NCI-H2029 treated with DMSO at 0.1 percent for 48 hours (cell line): ENCODE results near the gene MACO1.
"Not testable (repeated sequence)": the region's sequence is repeated elsewhere in the genome, so short reads cannot be mapped to it uniquely, and the experiment has no call there.

Experiments
- DNase-seq: peaks from one replicate; lab custom pipeline; 2025; lab: John Stamatoyannopoulos, UW

The MACO1 gene

GRCh38 chr1:25456502-25456901 lies 25.8 kb downstream of the MACO1 start:
- DNase-seq, result no peak

GRCh38 chr1:25458541-25459298 lies 28.0 kb downstream of the MACO1 start:
- no peak for DNase-seq

GRCh38 chr1:25460020-25460419 lies 29.3 kb downstream of the MACO1 start:
- no peak for DNase-seq

GRCh38 chr1:25460816-25461215 lies 30.1 kb downstream of the MACO1 start:
- DNase-seq, result not testable (repeated sequence)

GRCh38 chr1:25461849-25462248 lies 31.2 kb downstream of the MACO1 start:
- DNase-seq, result no peak

GRCh38 chr1:25462732-25463131 lies 32.0 kb downstream of the MACO1 start:
- peak; percentile 16 for DNase-seq

- no peak for DNase-seq
Observed at GRCh38 chr1:25467193-25467592, 36.5 kb downstream of the MACO1 start.

GRCh38 chr1:25467616-25468015 lies 36.9 kb downstream of the MACO1 start:
- DNase-seq, result no peak

GRCh38 chr1:25468033-25468432 lies 37.3 kb downstream of the MACO1 start:
- no peak for DNase-seq

GRCh38 chr1:25469177-25469576 lies 38.5 kb downstream of the MACO1 start:
- no peak for DNase-seq

- no peak for DNase-seq
Observed at GRCh38 chr1:25472471-25472870, 41.8 kb downstream of the MACO1 start.

GRCh38 chr1:25473653-25474225 lies 43.0 kb downstream of the MACO1 start:
- DNase-seq, result no peak

- DNase-seq, result no peak
Observed at GRCh38 chr1:25474439-25475047, 43.8 kb downstream of the MACO1 start.

GRCh38 chr1:25476186-25477097 lies 45.7 kb downstream of the MACO1 start:
- no peak for DNase-seq

- DNase-seq, result no peak
Observed at GRCh38 chr1:25477448-25478034, 46.8 kb downstream of the MACO1 start.

GRCh38 chr1:25478633-25479032 lies 47.9 kb downstream of the MACO1 start:
- DNase-seq, result no peak

- no peak for DNase-seq
Observed at GRCh38 chr1:25481625-25482024, 50.9 kb downstream of the MACO1 start.

GRCh38 chr1:25482211-25482610 lies 51.5 kb downstream of the MACO1 start:
- DNase-seq, result no peak

- DNase-seq, result peak; percentile 9
Observed at GRCh38 chr1:25484096-25484495, 53.4 kb downstream of the MACO1 start.

GRCh38 chr1:25484533-25484932 lies 53.8 kb downstream of the MACO1 start:
- DNase-seq, result no peak

GRCh38 chr1:25485536-25486411 lies 55.1 kb downstream of the MACO1 start:
- DNase-seq, result no peak
